Pancreas (tissue), 10 donors: Measurements from ENCODE around the gene RASA3. TPM values are rescaled to one million over a fixed set of nuclear protein-coding genes. Genes with fewer than 3 reads are reported as not detected.
A peak's percentile ranks its signal among the peaks of the same experiment; 100 is the strongest.

ENCODE experiments used
- ATAC-seq, 4 donors: fragments of 200-7000 bp; cut with Tn5 transposase; one replicate each; pipeline versions ENCODE4 v1.8.0 to v1.9.1; 2020; ENCODE audit warnings: mild to moderate bottlenecking in 4 of 4, moderate library complexity in 4 of 4
- DNase-seq, 6 donors: peaks; one replicate each; pipeline ENCODE4 v3.0.0-alpha.2; 2020
- FAIRE-seq: peaks from 2 replicates; lab custom pipeline; 2012; peaks lifted over from hg19 to GRCh38; lab: Jason Lieb, UNC
- H3K27ac ChIP-seq, 4 donors: fragments of 200-600 bp; sonication (generic); 1 replicate in 3 of 4; 2 replicates in 1 of 4; pipeline versions ENCODE4 v1.5.0 to v1.8.0; 2020
- H3K27me3 ChIP-seq, 4 donors: fragments of 200-600 bp; one replicate each; pipeline ENCODE4 v1.8.0; 2021
- H3K36me3 ChIP-seq, 3 donors: fragments of 200-600 bp; sonication (generic) in 1 of 3; one replicate each; pipeline versions ENCODE4 v1.5.0 to v1.8.0; 2020 to 2021
- H3K4me1 ChIP-seq, 3 donors: fragments of 200-600 bp; one replicate each; pipeline ENCODE4 v1.8.0; 2021
- H3K4me3 ChIP-seq, 4 donors: fragments of 200-600 bp; sonication (generic) in 2 of 4; one replicate each; pipeline versions ENCODE4 v1.5.0 to v1.8.0; 2020 to 2021
- H3K9me3 ChIP-seq, 4 donors: fragments of 200-600 bp; one replicate each; pipeline ENCODE4 v1.8.0; 2021
- CTCF ChIP-seq, 4 donors: fragments of 200-600 bp; sonication (generic) in 3 of 4; IDR thresholded peaks; one replicate each; pipeline versions ENCODE4 v1.5.0 to v1.8.0; 2021; ENCODE audit warnings: antibody characterized with exemption in 4 of 4
- WGBS, 2 donors: extraction: QIAGEN DNeasy Blood & Tissue Kit; methylation state at CpG; one replicate each; pipeline ENCODE4 v1.1.7; 2013; 5-methylcytosine and 5-hydroxymethylcytosine counted together
- intact Hi-C, 3 donors: fragments of 100-400 bp; cut with DNase I; formaldehyde crosslinking; loops; one replicate each; pipeline versions ENCODE4 v1.11.1 to v1.14.2; 2022
- polyA plus RNA-seq, 2 donors: library from polyadenylated mRNA; stranded (reverse); fragments of 200-250 nt; gene quantifications; one replicate each; pipeline ENCODE4 v1.2.3, GENCODE V29; 2013
- total RNA-seq, 6 donors: library from RNA; stranded (reverse); fragmentation: NEBNext Ultra II Directional in 4 of 6; extraction: Animal tissue kit (Norgen Biotek cat#: 25700) in 4 of 6; gene quantifications; one replicate each; pipeline versions ENCODE4 v1.2.1 to v1.2.4, GENCODE V29; 2021 to 2023
- donor health status: healthy with polysubstance abuse.
- donor health status: DM: no; HTN: no; CAD: no; lungs with moderate emphysema.
- donor health status: DM: no; HTN: no; CAD: no.
- donor health status: control.
- donor health status: control.
- donor health status: Bipolar disorder and iron deficiency.
- donor health status: DM: yes; HTN: yes; CAD: no.
- donor health status: DM: no; HTN: no; CAD: no.
- donor health status: DM: no; HTN: no; CAD: no.
- donor health status: DM: yes; HTN: yes; CAD: no.

The RASA3 gene
- total and polyA plus RNA-seq, 8 donors, result 5.7 to 11.2 (median 9.1) TPM

- intact Hi-C loops, result no loop called here
- Histone ChIP-seq H3K4me1 (no peaks in the 10 kb centered on the region), H3K9me3 (no peaks in the 10 kb centered on the region), H3K36me3 (no peaks in the 10 kb centered on the region), H3K27me3 (no peaks in the 10 kb centered on the region), H3K4me3 (no peak overlapping the region), H3K27ac (no peak overlapping the region)
- DNase-seq (no peak), ATAC-seq (no peak), FAIRE-seq (no peak)
- no peak for TF ChIP-seq CTCF (IDR thresholded peaks at IDR 0.05)
- WGBS, 2 donors, result 57 to 61% methylated on average over 3 of the region's 3 CpGs
Observed at GRCh38 chr13:114174529-114174961, 42.1 kb upstream of the RASA3 start.

GRCh38 chr13:114173745-114174144 lies 41.3 kb upstream of the RASA3 start:
- Histone ChIP-seq H3K9me3 (no peaks in the 10 kb centered on the region), H3K27me3 (no peaks in the 10 kb centered on the region), H3K4me1 (no peaks in the 10 kb centered on the region), H3K4me3 (no peak overlapping the region), H3K36me3 (no peaks in the 10 kb centered on the region), H3K27ac (no peak overlapping the region)
- DNase-seq (no peak), FAIRE-seq (no peak), ATAC-seq (no peak)
- no peak for TF ChIP-seq CTCF (IDR thresholded peaks at IDR 0.05)
- 76 to 77% methylated on average over 1 of the region's 1 CpG for WGBS, 2 donors
- intact Hi-C loops, result no loop called here

GRCh38 chr13:114173272-114173671 lies 40.8 kb upstream of the RASA3 start:
- no peak for FAIRE-seq
- 91 to 93% methylated on average over 3 of the region's 3 CpGs for WGBS, 2 donors

GRCh38 chr13:114167885-114168284 lies 35.5 kb upstream of the RASA3 start:
- no peak overlapping the region for H3K4me3 ChIP-seq
- H3K4me1 ChIP-seq, result no peaks in the 10 kb centered on the region
- FAIRE-seq (no peak), ATAC-seq (no peak), DNase-seq (no peak)
- no peaks in the 10 kb centered on the region for H3K27me3 ChIP-seq
- 90 to 92% methylated on average over 5 of the region's 5 CpGs for WGBS, 2 donors
- intact Hi-C loops, result no loop called here
- H3K27ac ChIP-seq, result no peak overlapping the region
- no peak for TF ChIP-seq CTCF (IDR thresholded peaks at IDR 0.05)
- H3K36me3 ChIP-seq, result no peaks in the 10 kb centered on the region
- H3K9me3 ChIP-seq, result no peaks in the 10 kb centered on the region

More at GRCh38 chr13:114173272-114173671, 40.8 kb upstream of the RASA3 start:
- DNase-seq (no peak), ATAC-seq (no peak)
- H3K27ac ChIP-seq, result no peak overlapping the region
- no peaks in the 10 kb centered on the region for H3K27me3 ChIP-seq
- no peaks in the 10 kb centered on the region for H3K4me1 ChIP-seq
- no peaks in the 10 kb centered on the region for H3K9me3 ChIP-seq
- no peak overlapping the region for H3K4me3 ChIP-seq
- no peaks in the 10 kb centered on the region for H3K36me3 ChIP-seq
- intact Hi-C loops, result no loop called here
- TF ChIP-seq CTCF (IDR thresholded peaks at IDR 0.05), result no peak

GRCh38 chr13:114167426-114167825 lies 35.0 kb upstream of the RASA3 start:
- H3K4me3 ChIP-seq, result no peak overlapping the region

More at GRCh38 chr13:114167426-114167825, 35.0 kb upstream of the RASA3 start:
- Histone ChIP-seq H3K36me3 (no peaks in the 10 kb centered on the region), H3K27ac (no peak overlapping the region), H3K9me3 (no peaks in the 10 kb centered on the region), H3K4me1 (no peaks in the 10 kb centered on the region), H3K27me3 (no peaks in the 10 kb centered on the region)
- peak in 2 of 4 donors; percentile 46 to 59 for ATAC-seq
- FAIRE-seq, result no peak
- TF ChIP-seq CTCF (IDR thresholded peaks at IDR 0.05), result no peak
- no peak for DNase-seq
- WGBS, 2 donors, result 86 to 91% methylated on average over 5 of the region's 5 CpGs
- intact Hi-C loops, result no loop called here
